Hematopoietic multipotent progenitor cell treated with erythropoietin and hydrocortisone succinate and interleukin-3 and kit ligand, for 15 days (in vitro differentiated cells): ENCODE results near the gene TRAPPC2L.
"Not testable (repeated sequence)": the region's sequence is repeated elsewhere in the genome, so short reads cannot be mapped to it uniquely, and the experiment has no call there.

Experiments used
- DNase-seq: peaks from one replicate; pipeline ENCODE4 v3.0.0-alpha.2; 2015; ENCODE audit warnings: low spot score

TRAPPC2L gene

DNA sequence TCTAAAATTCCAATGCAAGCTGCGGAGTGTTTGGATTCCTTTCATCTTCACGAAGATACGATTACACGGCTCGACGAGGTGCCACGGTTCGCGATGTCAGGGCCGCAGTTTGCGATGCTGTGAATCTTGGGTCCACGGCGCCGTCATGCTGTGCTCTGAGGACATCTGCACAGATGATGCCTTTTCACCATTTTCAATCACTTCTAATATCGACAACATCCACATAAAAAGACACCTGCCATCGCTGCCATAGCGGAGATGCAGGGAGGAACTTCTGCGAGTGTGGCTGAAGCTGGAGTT lies 38.4 kb upstream of the TRAPPC2L start:
- DNase-seq: no peak

- DNase-seq: no peak
Measured at GRCh38 chr16:88819126-88819525, 37.8 kb upstream of the TRAPPC2L start.

GRCh38 chr16:88820385-88821025 lies 36.4 kb upstream of the TRAPPC2L start:
- DNase-seq: no peak

- no peak for DNase-seq
Measured at GRCh38 chr16:88821168-88821850, 35.6 kb upstream of the TRAPPC2L start.

DNA sequence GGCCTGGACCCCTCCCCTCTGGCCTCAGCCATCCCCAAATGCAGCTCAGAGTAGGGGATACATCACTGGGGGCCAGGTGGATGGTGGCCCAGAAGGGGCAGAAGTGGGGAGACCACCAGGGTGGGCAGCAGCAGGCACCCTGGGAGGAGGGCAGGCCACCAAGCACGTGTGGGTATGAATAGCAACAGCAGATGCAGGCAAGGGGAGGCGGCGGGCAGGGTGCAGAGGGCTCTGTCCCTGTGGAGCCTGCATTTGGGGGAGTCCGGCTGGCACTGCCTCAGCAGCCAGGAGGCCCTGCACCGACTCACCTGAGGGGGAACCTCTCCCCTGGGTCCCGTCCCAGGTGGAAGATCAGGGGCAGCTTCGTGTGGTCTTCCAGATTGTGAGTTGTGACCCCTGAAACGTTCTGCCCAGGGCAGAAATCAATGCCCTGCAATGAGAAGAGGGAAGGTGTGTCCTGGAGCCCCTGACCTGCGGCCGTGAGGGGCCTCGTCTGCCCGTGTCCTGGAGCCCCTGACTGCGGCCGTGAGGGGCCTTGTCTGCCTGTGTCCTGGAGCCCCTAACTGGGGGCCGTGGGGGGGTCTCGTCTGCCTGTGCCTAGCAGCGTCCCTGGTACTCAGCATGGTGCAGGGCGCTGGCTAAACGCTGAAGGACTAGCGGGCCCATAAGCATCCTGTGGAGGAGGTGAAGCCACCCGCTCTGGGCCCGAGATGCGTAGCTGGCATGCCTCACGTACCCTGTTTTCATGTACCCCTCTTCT lies 34.5 kb upstream of the TRAPPC2L start:
- no peak for DNase-seq

GRCh38 chr16:88823646-88824045 lies 33.3 kb upstream of the TRAPPC2L start:
- DNase-seq: not testable (repeated sequence)

DNA sequence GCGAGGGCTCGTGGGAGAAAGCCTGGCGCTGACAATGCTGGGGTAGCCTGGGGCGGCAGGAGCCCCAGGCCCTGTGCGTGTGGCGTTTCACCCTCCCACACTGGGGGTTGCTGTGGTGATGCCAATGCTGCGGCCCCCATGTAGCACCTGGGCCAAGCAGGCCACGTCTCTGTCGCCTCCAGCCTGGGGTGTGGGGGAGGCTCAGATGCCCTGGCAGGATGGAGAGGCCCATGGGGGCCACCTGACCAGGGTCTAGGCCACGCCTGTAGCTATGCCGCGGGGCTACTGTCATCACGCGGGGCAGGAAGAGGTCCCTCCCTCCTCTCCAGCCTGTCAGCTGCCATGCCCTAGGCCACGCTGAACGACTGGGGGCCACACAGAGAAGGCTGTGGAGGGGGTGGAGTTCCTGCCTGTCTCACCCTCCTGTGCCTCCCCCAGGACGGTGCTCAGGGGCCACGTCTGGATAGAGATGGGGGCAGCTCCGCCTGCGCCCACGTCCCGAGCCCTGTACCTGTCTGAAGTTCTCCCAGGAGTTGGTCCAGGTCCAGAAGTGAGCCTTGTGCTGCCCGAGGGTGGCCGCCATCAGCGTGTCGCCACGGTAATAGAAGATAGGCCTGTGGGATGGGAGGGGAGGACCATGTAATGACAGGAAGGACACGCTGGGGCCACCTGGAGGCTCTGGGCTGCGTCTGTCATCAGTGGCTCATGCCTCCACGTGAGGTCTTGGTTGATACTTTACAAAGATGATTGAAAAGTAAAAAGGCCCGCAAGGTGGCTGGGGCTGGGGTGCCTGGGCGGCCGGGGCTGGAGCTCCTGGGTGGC lies 32.5 kb upstream of the TRAPPC2L start:
- DNase-seq: no peak

DNA sequence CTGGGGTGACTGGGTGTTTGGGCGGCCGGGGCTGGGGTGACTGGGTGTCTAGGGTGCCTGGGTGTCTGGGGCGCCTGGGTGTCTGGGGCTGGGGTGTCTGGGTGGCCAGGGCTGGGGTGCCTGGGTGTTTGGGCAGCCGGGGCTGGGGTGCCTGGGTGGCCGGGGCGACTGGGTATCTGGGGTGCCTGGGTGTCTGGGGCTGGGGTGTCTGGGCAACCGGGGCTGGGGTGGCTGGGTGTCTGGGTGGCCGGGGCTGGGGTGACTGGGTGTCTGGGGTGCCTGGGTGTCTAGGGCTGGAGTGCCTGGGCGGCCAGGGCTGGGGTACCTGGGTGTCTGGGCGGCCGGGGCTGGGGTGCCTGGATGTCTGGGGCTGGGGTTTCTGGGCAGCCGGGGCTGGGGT lies 31.8 kb upstream of the TRAPPC2L start:
- no peak for DNase-seq

DNA sequence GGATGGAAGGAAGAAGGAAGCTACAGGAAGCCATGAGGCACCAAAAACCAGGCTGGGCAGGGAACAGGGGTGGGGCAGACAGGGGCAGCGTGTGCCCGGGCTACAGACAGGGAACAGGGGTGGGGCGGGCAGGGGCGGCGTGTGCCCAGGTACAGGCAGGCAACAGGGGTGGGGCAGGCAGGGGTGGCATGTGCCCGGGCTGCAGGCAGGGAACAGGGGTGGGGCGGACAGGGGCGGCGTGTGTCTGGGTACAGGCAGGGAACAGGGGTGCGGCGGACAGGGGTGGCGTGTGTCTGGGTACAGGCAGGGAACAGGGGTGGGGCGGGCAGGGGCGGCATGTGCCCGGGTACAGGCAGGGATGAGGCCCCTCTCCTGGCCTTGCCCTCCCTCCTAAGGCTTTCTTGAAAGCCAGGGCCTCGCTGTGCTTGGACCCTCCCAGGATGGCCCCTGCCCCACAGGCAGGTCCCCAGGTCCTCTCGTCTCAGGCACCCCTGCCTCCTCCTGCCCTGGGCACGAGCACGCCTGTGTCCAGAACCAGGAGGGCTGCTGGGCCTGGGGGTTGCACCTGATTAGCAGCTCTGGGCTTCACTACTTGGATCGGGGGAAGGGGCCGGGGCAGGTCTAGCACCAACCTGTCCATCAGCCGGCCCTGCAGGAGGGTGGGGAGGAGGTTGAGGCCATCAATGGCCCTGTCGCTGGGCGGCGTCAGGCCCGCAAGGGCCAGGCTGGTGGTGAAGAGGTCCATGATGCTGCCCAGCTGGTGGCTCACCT lies 30.7 kb upstream of the TRAPPC2L start:
- DNase-seq: no peak

DNA sequence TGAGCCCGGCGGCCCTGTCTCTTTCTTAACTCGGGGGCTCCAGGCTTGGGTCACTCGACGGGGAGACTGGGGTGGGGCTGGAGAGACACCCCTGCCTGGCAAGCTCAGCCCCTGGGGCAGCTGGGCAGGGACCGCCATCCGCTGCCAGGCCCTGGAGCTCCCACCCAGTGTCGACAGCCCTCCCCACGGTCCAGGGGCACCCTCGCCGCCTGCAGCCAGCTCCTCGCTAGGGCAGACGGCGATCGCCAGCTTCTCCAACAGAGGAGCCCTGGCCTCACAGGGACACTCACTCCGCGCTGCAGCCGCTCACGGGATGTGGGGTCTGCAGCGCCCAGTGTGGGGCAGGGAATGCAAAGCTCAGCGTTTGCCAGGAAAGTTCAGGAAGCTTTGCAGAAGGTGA lies 29.2 kb upstream of the TRAPPC2L start:
- DNase-seq: no peak

- DNase-seq: no peak
Measured at GRCh38 chr16:88828711-88829110, 28.2 kb upstream of the TRAPPC2L start.

DNA sequence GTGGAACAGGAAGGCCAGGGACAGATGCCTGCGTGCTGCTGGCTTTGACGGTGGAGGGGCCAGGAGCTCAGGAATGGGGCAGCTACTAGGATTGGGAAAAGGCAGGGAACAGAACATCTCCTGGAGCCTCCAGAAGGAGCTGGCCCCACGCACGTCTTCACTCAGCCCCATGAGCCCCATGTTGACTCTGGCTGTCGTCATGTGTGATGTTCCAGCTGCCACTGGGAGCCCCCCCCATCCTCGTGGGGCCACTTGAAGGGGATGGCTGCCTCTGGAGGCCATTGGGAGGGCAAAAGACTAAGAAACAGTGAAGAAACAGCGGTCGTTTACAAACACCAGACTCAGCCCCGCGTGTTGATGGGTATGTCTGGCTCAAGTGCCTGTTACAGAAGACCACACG lies 26.7 kb upstream of the TRAPPC2L start:
- no peak for DNase-seq

DNA sequence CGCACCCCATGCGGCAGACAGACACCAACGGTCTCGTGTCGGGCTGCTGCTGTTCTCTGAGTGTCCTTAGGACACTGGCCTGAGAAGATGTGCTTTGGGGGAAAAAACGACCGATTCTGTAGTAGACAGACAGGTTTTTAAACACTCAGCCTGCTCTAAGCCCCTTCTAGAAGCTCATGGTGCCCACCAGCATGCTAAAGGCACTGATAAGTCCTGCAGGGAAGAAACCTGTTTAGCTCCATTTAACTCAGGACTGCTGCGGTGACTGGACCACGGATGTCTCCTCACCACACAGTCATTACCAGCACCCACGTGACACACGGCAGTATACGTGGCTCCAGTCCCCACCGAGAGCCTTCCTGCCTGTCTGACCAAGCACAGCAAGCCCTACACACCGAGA lies 26.1 kb upstream of the TRAPPC2L start:
- DNase-seq: no peak

DNA sequence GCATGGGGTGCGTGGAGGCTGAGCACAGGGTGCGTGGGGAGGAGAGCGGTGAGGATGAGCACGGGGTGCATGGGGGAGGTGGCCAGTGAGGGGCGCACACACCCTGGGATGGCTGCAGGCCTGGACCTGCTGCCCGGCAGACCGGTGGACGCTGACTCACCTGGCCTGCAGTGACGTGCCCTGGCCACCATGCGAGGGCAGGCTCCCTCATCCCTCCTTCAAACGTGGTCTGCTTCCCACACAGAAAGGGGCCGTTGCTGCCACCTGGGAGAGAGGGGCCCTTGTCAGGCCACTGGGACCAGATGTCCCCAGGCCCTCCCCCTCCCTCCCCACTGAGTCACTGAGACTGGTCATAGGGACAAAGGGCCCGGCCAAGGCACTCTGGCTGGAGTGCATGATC lies 25.1 kb upstream of the TRAPPC2L start:
- no peak for DNase-seq

DNA sequence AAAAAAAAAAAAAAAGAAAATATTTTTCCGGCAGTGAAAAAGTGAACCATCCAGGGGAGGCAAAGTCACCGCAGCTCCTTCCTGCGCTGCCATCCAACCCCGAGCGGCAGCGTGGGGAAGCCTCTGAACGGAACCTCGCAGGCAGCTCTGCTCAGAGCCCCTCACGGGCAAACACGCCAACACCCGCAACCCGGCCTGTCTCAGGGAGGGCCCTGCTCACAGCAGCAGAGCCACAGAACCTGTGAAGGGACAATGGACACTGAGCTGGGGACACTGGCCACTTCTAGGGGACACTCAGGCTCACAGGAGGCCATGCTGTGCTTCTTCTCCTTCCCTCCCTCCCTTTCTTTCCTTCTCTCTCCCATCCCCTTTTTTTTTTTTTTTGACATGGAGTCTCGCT lies 23.8 kb upstream of the TRAPPC2L start:
- DNase-seq: no peak

DNA sequence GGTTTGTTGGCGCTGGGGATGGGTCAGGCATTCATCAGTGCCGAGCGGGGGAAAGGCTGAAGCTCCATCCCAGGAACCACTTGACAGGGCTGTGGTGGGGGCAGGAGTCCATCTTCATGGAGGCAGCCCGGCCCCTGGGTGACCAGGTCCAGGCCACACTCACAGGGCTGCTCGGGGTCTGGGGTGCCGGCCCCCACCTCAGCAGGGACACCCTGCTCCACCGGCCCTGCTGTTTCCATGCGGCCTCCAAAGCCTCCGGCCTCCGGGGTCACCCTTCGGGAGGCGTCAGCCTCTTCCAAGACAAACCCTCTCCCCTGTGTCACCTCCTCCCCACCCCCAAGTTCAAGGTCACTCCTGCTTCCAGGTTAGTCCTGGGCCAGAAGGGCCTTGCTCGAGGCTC lies 22.3 kb upstream of the TRAPPC2L start:
- no peak for DNase-seq

DNA sequence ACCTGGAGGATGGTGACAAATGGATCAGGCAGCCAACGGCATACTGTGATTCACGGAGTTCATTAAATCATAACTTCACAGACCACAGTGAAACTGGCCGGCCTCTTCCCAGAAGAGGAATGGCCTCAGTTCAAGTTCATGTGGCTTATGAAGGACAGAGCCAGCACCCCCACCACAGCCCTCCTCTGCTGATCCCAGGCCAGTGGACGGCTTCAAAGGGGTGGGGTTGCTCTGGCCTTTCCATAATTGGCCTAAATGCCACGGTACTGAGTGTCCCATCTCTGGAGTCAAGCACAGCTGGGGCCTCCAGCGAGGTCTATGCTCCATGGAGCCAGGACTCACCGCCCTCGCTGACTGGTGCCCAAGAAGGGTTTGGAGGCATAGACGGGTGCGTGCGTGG lies 21.5 kb upstream of the TRAPPC2L start:
- no peak for DNase-seq

GRCh38 chr16:88835818-88836217 lies 21.1 kb upstream of the TRAPPC2L start:
- DNase-seq: no peak

- DNase-seq: no peak
Measured at GRCh38 chr16:88836791-88837190, 20.1 kb upstream of the TRAPPC2L start.

DNA sequence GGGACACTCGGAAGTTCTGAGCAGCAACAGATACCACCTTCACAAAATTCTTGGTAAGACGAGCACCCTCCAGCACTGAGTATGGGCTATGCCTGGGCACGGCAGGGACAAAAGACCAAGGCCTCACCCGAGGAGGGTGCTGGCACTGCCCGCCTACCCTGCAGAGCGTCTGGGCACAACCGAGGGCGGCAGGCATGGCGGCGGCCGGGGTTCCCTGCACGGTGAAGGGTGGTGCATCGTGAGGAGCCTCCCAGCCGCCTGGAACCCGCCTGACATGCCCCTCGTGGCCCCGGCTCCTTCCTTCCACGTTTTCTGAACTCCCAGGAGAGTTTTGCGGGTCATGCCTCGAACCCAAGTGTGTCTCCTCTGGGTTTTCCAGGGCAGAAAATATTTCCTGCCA lies 19.1 kb upstream of the TRAPPC2L start:
- no peak for DNase-seq

DNA sequence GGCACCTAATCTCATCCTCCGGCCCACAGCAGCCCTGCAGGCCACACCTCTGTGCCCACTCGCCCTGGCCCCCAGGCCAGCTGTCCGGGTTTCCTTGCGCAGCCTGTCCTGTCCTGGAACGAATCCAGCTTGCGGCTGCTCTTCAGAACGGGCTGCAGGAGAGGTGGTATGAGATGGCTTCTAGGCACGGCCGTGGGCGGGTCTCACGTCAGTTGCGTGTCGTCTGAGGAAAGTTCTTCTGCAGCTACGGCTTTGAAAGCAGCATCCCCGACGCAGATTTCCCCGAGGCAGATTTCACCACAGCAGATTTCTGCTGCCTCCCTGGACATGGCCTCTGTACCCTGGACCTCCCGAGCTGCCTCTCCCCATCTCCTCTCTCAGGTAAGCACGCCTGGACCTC lies 18.4 kb upstream of the TRAPPC2L start:
- DNase-seq: no peak

GRCh38 chr16:88839026-88839529 lies 17.8 kb upstream of the TRAPPC2L start:
- no peak for DNase-seq
